LNCaP clone FGC (cell line): ENCODE data around the gene SEC14L1.
"Not testable (repeated sequence)": the region's sequence is repeated elsewhere in the genome, so short reads cannot be mapped to it uniquely, and the experiment has no call there.

Experiments
- DNase-seq: peaks from one replicate; pipeline ENCODE4 v3.0.0-alpha.2; 2011; ENCODE audit warnings: low read depth
- H3K4me3 ChIP-seq: 2 replicates; pipeline ENCODE4 v1.5.1; 2011; ENCODE audit warnings: mild to moderate bottlenecking, low read depth, low read length, control low read depth
- CTCF ChIP-seq: IDR thresholded peaks from 2 replicates; pipeline ENCODE4 v1.5.1; 2012; ENCODE audit warnings: mild to moderate bottlenecking; ENCODE audit not compliant: control insufficient read depth, insufficient read depth; ENCODE audit errors: extremely low read depth

SEC14L1 gene

GRCh38 chr17:77109159-77109759 is 31.5 kb upstream of the SEC14L1 start:
- no peak for TF ChIP-seq CTCF
- no peak overlapping the region for H3K4me3 ChIP-seq
- no peak for DNase-seq

GRCh38 chr17:77109764-77110359 is 30.9 kb upstream of the SEC14L1 start:
- DNase-seq, result no peak
- H3K4me3 ChIP-seq, result no peak overlapping the region
- no peak for TF ChIP-seq CTCF

- DNase-seq, result not testable (repeated sequence)
Observed at GRCh38 chr17:77111165-77111933, 29.4 kb upstream of the SEC14L1 start.

GRCh38 chr17:77111934-77112296 is 28.9 kb upstream of the SEC14L1 start:
- no peak for DNase-seq
- H3K4me3 ChIP-seq, result no peak overlapping the region
- TF ChIP-seq CTCF, result no peak

More at GRCh38 chr17:77111165-77111933, 29.4 kb upstream of the SEC14L1 start:
- not testable (repeated sequence) for H3K4me3 ChIP-seq

GRCh38 chr17:77115510-77115909 is 25.3 kb upstream of the SEC14L1 start:
- DNase-seq, result no peak
- TF ChIP-seq CTCF, result no peak
- no peak overlapping the region for H3K4me3 ChIP-seq

GRCh38 chr17:77115947-77116346 is 24.8 kb upstream of the SEC14L1 start:
- no peak overlapping the region for H3K4me3 ChIP-seq
- no peak for DNase-seq
- no peak for TF ChIP-seq CTCF

- no peak overlapping the region for H3K4me3 ChIP-seq
- TF ChIP-seq CTCF, result no peak
- peak; percentile 62 for DNase-seq
Observed at GRCh38 chr17:77116371-77116860, 24.4 kb upstream of the SEC14L1 start.
